Mesendoderm (in vitro differentiated cells): Measurements from ENCODE around the gene DPPA5.
"Not testable (repeated sequence)": the region's sequence is repeated elsewhere in the genome, so short reads cannot be mapped to it uniquely, and the experiment has no call there.

Experiments
- DNase-seq: peaks from one replicate; pipeline ENCODE4 v3.0.0; 2013
- H2AK5ac ChIP-seq: 2 replicates; pipeline ENCODE4 v1.6.1; 2013; ENCODE audit warnings: low read length, inconsistent platforms
- H2BK120ac ChIP-seq: 2 replicates; pipeline ENCODE4 v1.6.1; 2013; ENCODE audit warnings: low read depth, mild to moderate bottlenecking, low read length, moderate library complexity, mixed read lengths
- H2BK15ac ChIP-seq: replicated peaks from 2 replicates; pipeline ENCODE4 v1.6.1; 2013; ENCODE audit warnings: low read depth, mild to moderate bottlenecking, moderate library complexity
- H2BK5ac ChIP-seq: 2 replicates; pipeline ENCODE4 v1.6.1; 2013; ENCODE audit warnings: low read length, inconsistent platforms
- H3K18ac ChIP-seq: 2 replicates; pipeline ENCODE4 v1.6.1; 2013; ENCODE audit warnings: mild to moderate bottlenecking, low read length, mixed read lengths
- H3K23ac ChIP-seq: one replicate; pipeline ENCODE4 v1.6.1; 2013; ENCODE audit warnings: low read length
- H3K27ac ChIP-seq: 2 replicates; pipeline ENCODE4 v1.5.1; 2013; ENCODE audit warnings: low read depth, mild to moderate bottlenecking, inconsistent platforms, low read length, moderate library complexity
- H3K27me3 ChIP-seq: 2 replicates; pipeline ENCODE4 v1.6.1; 2013; ENCODE audit warnings: low read length, control low read depth, mild to moderate bottlenecking, inconsistent platforms; ENCODE audit not compliant: insufficient read depth, poor library complexity
- H3K36me3 ChIP-seq: 2 replicates; pipeline ENCODE4 v1.6.1; 2013; ENCODE audit warnings: low read length, inconsistent platforms; ENCODE audit not compliant: control insufficient read depth, insufficient read depth
- H3K4ac ChIP-seq: one replicate; pipeline ENCODE4 v1.6.1; 2013; ENCODE audit warnings: low read depth, mild to moderate bottlenecking, low read length, moderate library complexity
- H3K4me1 ChIP-seq: 2 replicates; pipeline ENCODE4 v1.6.1; 2013; ENCODE audit warnings: low read depth, low read length, inconsistent platforms; ENCODE audit not compliant: control insufficient read depth
- H3K4me2 ChIP-seq: 2 replicates; pipeline ENCODE4 v1.6.1; 2013; ENCODE audit warnings: low read length
- H3K4me3 ChIP-seq: 2 replicates; pipeline ENCODE4 v1.5.1; 2013; ENCODE audit warnings: mild to moderate bottlenecking, low read length
- H3K56ac ChIP-seq: one replicate; pipeline ENCODE4 v1.6.1; 2013; ENCODE audit warnings: low read length
- H3K79me1 ChIP-seq: 2 replicates; pipeline ENCODE4 v1.6.1; 2013; ENCODE audit warnings: low read length, inconsistent platforms
- H3K79me2 ChIP-seq: 2 replicates; pipeline ENCODE4 v1.6.1; 2013; ENCODE audit warnings: mild to moderate bottlenecking, low read length; ENCODE audit not compliant: control insufficient read depth, insufficient read depth
- H3K9ac ChIP-seq: 2 replicates; pipeline ENCODE4 v1.6.1; 2013; ENCODE audit warnings: low read length, inconsistent platforms
- H4K5ac ChIP-seq: one replicate; pipeline ENCODE4 v1.6.1; 2013; ENCODE audit warnings: low read length
- H4K8ac ChIP-seq: one replicate; pipeline ENCODE4 v1.6.1; 2013; ENCODE audit warnings: low read depth, mild to moderate bottlenecking, control low read depth, low read length, moderate library complexity
- WGBS: extraction: QIAGEN DNeasy Blood & Tissue Kit; methylation state at CpG from one replicate; pipeline ENCODE4 v1.1.7; 2013; ENCODE audit warnings: low lambda C conversion rate, missing lambda C conversion rate; ENCODE audit not compliant: insufficient coverage; ENCODE audit errors: extremely low coverage; 5-methylcytosine and 5-hydroxymethylcytosine counted together

Gene DPPA5

DNA sequence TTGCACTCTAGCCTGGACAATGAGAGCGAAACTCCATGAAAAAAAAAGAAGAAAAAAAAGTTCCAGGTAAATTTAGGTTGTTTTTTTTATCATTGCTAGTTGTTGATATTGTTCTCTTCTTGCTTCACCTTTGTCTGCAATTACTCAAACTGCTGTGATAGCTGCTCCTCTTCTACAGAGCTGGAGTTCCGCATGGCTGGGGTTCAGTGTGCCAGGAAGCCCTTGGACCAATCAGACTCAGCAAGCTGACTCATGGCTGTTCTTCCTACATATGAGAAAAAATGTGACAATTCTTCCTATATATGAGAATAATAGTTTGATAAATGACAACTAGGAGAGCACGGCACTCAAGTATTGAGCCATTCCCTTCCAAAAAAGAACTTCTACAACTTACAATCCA is 28.4 kb downstream of the DPPA5 start:
- no peak overlapping the region for H3K4me2 ChIP-seq
- no peak overlapping the region for H3K18ac ChIP-seq
- no peaks in the 10 kb centered on the region for H3K27me3 ChIP-seq
- H4K8ac ChIP-seq, result no peak overlapping the region
- no peak overlapping the region for H4K5ac ChIP-seq
- no peak overlapping the region for H3K27ac ChIP-seq
- no peak overlapping the region for H2BK15ac ChIP-seq
- H3K9ac ChIP-seq, result no peak overlapping the region
- H3K79me2 ChIP-seq, result no peaks in the 10 kb centered on the region
- no peak overlapping the region for H2BK5ac ChIP-seq
- H3K23ac ChIP-seq, result no peak overlapping the region
- no peak overlapping the region for H2AK5ac ChIP-seq
- WGBS, result no CpG with 5 or more reads among the region's 3 CpGs
- H3K79me1 ChIP-seq, result no peaks in the 10 kb centered on the region
- DNase-seq, result no peak
- H2BK120ac ChIP-seq, result no peak overlapping the region
- H3K56ac ChIP-seq, result no peak overlapping the region
- no peak overlapping the region for H3K4me3 ChIP-seq
- H3K4me1 ChIP-seq, result no peaks in the 10 kb centered on the region
- no peak overlapping the region for H3K4ac ChIP-seq
- no peaks in the 10 kb centered on the region for H3K36me3 ChIP-seq

- no peaks in the 10 kb centered on the region for H3K79me2 ChIP-seq
- no peak overlapping the region for H3K18ac ChIP-seq
- H4K5ac ChIP-seq, result no peak overlapping the region
- no peaks in the 10 kb centered on the region for H3K27me3 ChIP-seq
- H3K4me2 ChIP-seq, result no peak overlapping the region
- no peak overlapping the region for H2BK15ac ChIP-seq
- H3K56ac ChIP-seq, result no peak overlapping the region
- no peak for DNase-seq
- H2BK120ac ChIP-seq, result no peak overlapping the region
- H3K4me1 ChIP-seq, result no peaks in the 10 kb centered on the region
- no peak overlapping the region for H3K27ac ChIP-seq
- no peak overlapping the region for H2AK5ac ChIP-seq
- H3K23ac ChIP-seq, result no peak overlapping the region
- no peaks in the 10 kb centered on the region for H3K79me1 ChIP-seq
- no CpG with 5 or more reads among the region's 2 CpGs for WGBS
- no peak overlapping the region for H3K4ac ChIP-seq
- no peak overlapping the region for H3K4me3 ChIP-seq
- H4K8ac ChIP-seq, result no peak overlapping the region
- H3K36me3 ChIP-seq, result no peaks in the 10 kb centered on the region
- H2BK5ac ChIP-seq, result no peak overlapping the region
- no peak overlapping the region for H3K9ac ChIP-seq
Observed at GRCh38 chr6:73323323-73323722, 30.8 kb downstream of the DPPA5 start.

- DNase-seq, result no peak
- Histone ChIP-seq H3K79me2 (no peaks in the 10 kb centered on the region), H4K8ac (no peak overlapping the region), H4K5ac (no peak overlapping the region), H3K4ac (no peak overlapping the region), H3K4me2 (no peak overlapping the region), H3K4me3 (no peak overlapping the region), H2BK120ac (no peak overlapping the region), H3K23ac (no peak overlapping the region), H3K36me3 (no peaks in the 10 kb centered on the region), H2BK15ac (no peak overlapping the region), H3K4me1 (no peaks in the 10 kb centered on the region), H3K79me1 (no peaks in the 10 kb centered on the region), H3K56ac (no peak overlapping the region), H3K18ac (no peak overlapping the region), H3K27me3 (no peaks in the 10 kb centered on the region), H3K9ac (no peak overlapping the region), H2BK5ac (no peak overlapping the region), H2AK5ac (no peak overlapping the region), H3K27ac (no peak overlapping the region)
- WGBS, result no CpG with 5 or more reads among the region's 61 CpGs
Observed at GRCh38 chr6:73314577-73315492, 39.2 kb downstream of the DPPA5 start.

DNA sequence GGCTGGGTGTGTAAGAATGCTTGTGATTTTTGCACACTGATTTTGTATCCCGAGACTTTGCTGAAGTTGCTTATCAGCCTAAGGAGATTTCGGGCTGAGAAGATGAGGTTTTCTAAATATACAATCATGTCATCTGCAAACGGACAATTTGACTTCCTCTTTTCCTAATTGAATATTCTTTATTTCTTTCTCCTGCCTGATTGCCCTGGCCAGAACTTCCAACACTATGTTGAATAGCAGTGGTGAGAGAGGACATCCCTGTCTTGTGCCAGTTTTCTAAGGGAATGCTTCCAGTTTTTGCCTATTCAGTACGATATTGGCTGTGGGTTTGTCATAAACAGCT is 43.6 kb downstream of the DPPA5 start:
- not testable (repeated sequence) for H3K4me2 ChIP-seq, H2BK120ac ChIP-seq, H2AK5ac ChIP-seq, H3K18ac ChIP-seq, H3K56ac ChIP-seq, H2BK15ac ChIP-seq, H4K8ac ChIP-seq, H2BK5ac ChIP-seq, H3K79me1 ChIP-seq, H3K23ac ChIP-seq, H3K9ac ChIP-seq, H3K36me3 ChIP-seq, H3K4ac ChIP-seq, H3K79me2 ChIP-seq, H3K4me1 ChIP-seq, H4K5ac ChIP-seq, DNase-seq, H3K27me3 ChIP-seq, H3K27ac ChIP-seq, H3K4me3 ChIP-seq
- no CpG with 5 or more reads among the region's 4 CpGs for WGBS

GRCh38 chr6:73309785-73310502 is 44.1 kb downstream of the DPPA5 start:
- peak; percentile 68 for DNase-seq
- no peak overlapping the region for H2BK15ac ChIP-seq
- H3K27ac ChIP-seq, result no peak overlapping the region
- WGBS, result no CpG with 5 or more reads among the region's 59 CpGs
- peak overlapping the region; percentile 96 for H3K4me2 ChIP-seq
- no peak overlapping the region for H2AK5ac ChIP-seq
- no peak overlapping the region for H4K5ac ChIP-seq
- H3K4me3 ChIP-seq, result peak overlapping the region; percentile 67
- peak overlapping the region; percentile 11 for H3K18ac ChIP-seq
- no peaks in the 10 kb centered on the region for H3K36me3 ChIP-seq
- H4K8ac ChIP-seq, result no peak overlapping the region
- H3K4ac ChIP-seq, result no peak overlapping the region
- H3K79me2 ChIP-seq, result peaks cover 3% of the 10 kb centered on the region
- no peak overlapping the region for H2BK5ac ChIP-seq
- H3K9ac ChIP-seq, result peak overlapping the region; percentile 90
- H3K79me1 ChIP-seq, result peaks cover 5% of the 10 kb centered on the region
- peak overlapping the region; percentile 95 for H3K56ac ChIP-seq
- H3K4me1 ChIP-seq, result no peaks in the 10 kb centered on the region
- H3K27me3 ChIP-seq, result no peaks in the 10 kb centered on the region
- H2BK120ac ChIP-seq, result no peak overlapping the region
- H3K23ac ChIP-seq, result peak overlapping the region; percentile 68
